Activated CD4-positive, alpha-beta memory T cell treated with anti-CD3 and anti-CD28 coated beads, Interleukin-2, amount 10 ng/mL, durations not matched to agents 7 days and 5 days (primary cell): ENCODE data around the gene CHTF18. TPM values are rescaled to one million over a fixed set of nuclear protein-coding genes. Genes with fewer than 3 reads are reported as not detected.
A peak's percentile ranks its signal among the peaks of the same experiment; 100 is the strongest.

ENCODE experiments used
- CTCF ChIA-PET: fragments of 350-600 bp; sonication (Branson Sonifier 250); formaldehyde crosslinking; loops from one replicate; lab custom pipeline; 2021; ENCODE audit warnings: antibody characterized with exemption, inconsistent platforms; lab: Charles Lee
- POLR2A ChIA-PET: fragments of 350-600 bp; sonication (Branson Sonifier 250); formaldehyde crosslinking; loops from one replicate; lab custom pipeline; 2021; ENCODE audit warnings: antibody characterized with exemption; lab: Charles Lee
- DNase-seq: peaks from one replicate; pipeline ENCODE4 v3.0.0-alpha.2; 2020
- H3K27ac Mint-ChIP-seq: one replicate; pipeline ENCODE4 v1.8.0; 2021; ENCODE audit warnings: mild to moderate bottlenecking, mixed read lengths
- H3K27me3 Mint-ChIP-seq: one replicate; pipeline ENCODE4 v1.8.0; 2021; ENCODE audit warnings: mixed read lengths
- H3K36me3 Mint-ChIP-seq: one replicate; pipeline ENCODE4 v1.8.0; 2021; ENCODE audit warnings: low read depth, mixed read lengths
- H3K4me1 Mint-ChIP-seq: one replicate; pipeline ENCODE4 v1.8.0; 2021; ENCODE audit warnings: mixed read lengths
- H3K4me3 Mint-ChIP-seq: one replicate; pipeline ENCODE4 v1.8.0; 2021; ENCODE audit warnings: mild to moderate bottlenecking, mixed read lengths
- H3K9me3 Mint-ChIP-seq: one replicate; pipeline ENCODE4 v1.8.0; 2021; ENCODE audit warnings: mixed read lengths
- total RNA-seq, 2 experiments: library from RNA; stranded (reverse); gene quantifications; one replicate each; pipeline ENCODE4 v1.2.3, GENCODE V29; 2021

Gene CHTF18
- total RNA-seq, 2 experiments from 2014 or later: 77.6 to 80.0 TPM

GRCh38 chr16:793414-793813 is 5.0 kb downstream of the CHTF18 start:
- H3K4me1 Mint-ChIP-seq: peaks cover 8% of the 10 kb centered on the region
- no peak overlapping the region for H3K27ac Mint-ChIP-seq
- H3K4me3 Mint-ChIP-seq: no peak overlapping the region
- H3K27me3 Mint-ChIP-seq: no peaks in the 10 kb centered on the region
- ChIA-PET CTCF (no interaction called here), POLR2A (no interaction called here)
- DNase-seq: no peak
- peaks cover 12% of the 10 kb centered on the region for H3K36me3 Mint-ChIP-seq
- no peaks in the 10 kb centered on the region for H3K9me3 Mint-ChIP-seq

- no peak overlapping the region for H3K4me3 Mint-ChIP-seq
- CTCF ChIA-PET: no interaction called here
- no peak for DNase-seq
- no peaks in the 10 kb centered on the region for H3K27me3 Mint-ChIP-seq
- H3K27ac Mint-ChIP-seq: no peak overlapping the region
- peaks cover 8% of the 10 kb centered on the region for H3K4me1 Mint-ChIP-seq
- H3K36me3 Mint-ChIP-seq: peaks cover 12% of the 10 kb centered on the region
- POLR2A ChIA-PET: no interaction called here
- no peaks in the 10 kb centered on the region for H3K9me3 Mint-ChIP-seq
Measured at GRCh38 chr16:794091-794822, 5.8 kb downstream of the CHTF18 start.

DNA sequence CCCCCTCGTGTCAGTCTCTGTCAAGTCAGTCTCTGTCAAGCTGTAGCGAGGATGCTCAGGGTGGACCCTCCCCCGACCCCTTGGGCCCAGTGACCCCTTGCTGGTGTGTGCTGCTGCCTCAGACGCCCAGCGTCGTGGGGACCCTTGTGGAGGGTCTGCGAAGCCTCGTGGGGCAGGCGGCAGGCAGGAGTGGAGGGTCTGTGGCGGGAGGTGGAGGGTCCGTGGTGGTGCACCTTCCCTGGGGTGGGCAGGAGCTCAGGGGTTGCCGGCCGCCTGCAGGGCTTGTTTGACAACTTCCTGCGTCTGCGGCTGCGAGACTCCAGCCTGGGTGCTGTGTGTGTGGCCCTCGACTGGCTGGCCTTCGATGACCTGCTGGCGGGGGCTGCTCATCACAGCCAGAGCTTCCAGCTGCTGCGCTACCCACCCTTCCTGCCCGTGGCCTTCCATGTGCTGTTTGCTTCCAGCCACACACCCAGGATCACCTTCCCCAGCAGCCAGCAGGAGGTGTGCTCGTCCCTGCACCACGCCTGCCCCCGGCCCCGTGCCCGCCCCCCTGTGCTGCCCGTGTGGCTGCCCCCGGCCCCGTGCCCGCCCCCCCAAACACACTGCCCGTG is 6.5 kb downstream of the CHTF18 start:
- Mint-ChIP-seq H3K4me1 (peaks cover 5% of the 10 kb centered on the region), H3K27me3 (no peaks in the 10 kb centered on the region), H3K27ac (no peak overlapping the region), H3K9me3 (no peaks in the 10 kb centered on the region), H3K36me3 (peaks cover 12% of the 10 kb centered on the region), H3K4me3 (no peak overlapping the region)
- DNase-seq: no peak
- CTCF ChIA-PET: no interaction called here
- POLR2A ChIA-PET: no interaction called here

- Mint-ChIP-seq H3K4me1 (peaks cover 4% of the 10 kb centered on the region), H3K4me3 (no peak overlapping the region), H3K36me3 (peaks cover 12% of the 10 kb centered on the region), H3K27me3 (peaks cover 2% of the 10 kb centered on the region), H3K27ac (no peak overlapping the region), H3K9me3 (no peaks in the 10 kb centered on the region)
- ChIA-PET CTCF (no interaction called here), POLR2A (no interaction called here)
- DNase-seq: no peak
Measured at GRCh38 chr16:795580-796229, 7.3 kb downstream of the CHTF18 start.

GRCh38 chr16:796296-797119 is 8.1 kb downstream of the CHTF18 start:
- peaks cover 2% of the 10 kb centered on the region for H3K27me3 Mint-ChIP-seq
- H3K27ac Mint-ChIP-seq: no peak overlapping the region
- H3K9me3 Mint-ChIP-seq: no peaks in the 10 kb centered on the region
- CTCF ChIA-PET: no interaction called here
- peaks cover 2% of the 10 kb centered on the region for H3K4me1 Mint-ChIP-seq
- POLR2A ChIA-PET: no interaction called here
- H3K4me3 Mint-ChIP-seq: no peak overlapping the region
- no peak for DNase-seq
- H3K36me3 Mint-ChIP-seq: peaks cover 7% of the 10 kb centered on the region

- H3K4me3 Mint-ChIP-seq: no peak overlapping the region
- H3K36me3 Mint-ChIP-seq: peaks cover 2% of the 10 kb centered on the region
- H3K9me3 Mint-ChIP-seq: no peaks in the 10 kb centered on the region
- peaks cover 5% of the 10 kb centered on the region for H3K27me3 Mint-ChIP-seq
- ChIA-PET POLR2A (no interaction called here), CTCF (no interaction called here)
- peak; percentile 33 for DNase-seq
- peaks cover 1% of the 10 kb centered on the region for H3K4me1 Mint-ChIP-seq
- no peak overlapping the region for H3K27ac Mint-ChIP-seq
Measured at GRCh38 chr16:797120-797420, 8.7 kb downstream of the CHTF18 start.

DNA sequence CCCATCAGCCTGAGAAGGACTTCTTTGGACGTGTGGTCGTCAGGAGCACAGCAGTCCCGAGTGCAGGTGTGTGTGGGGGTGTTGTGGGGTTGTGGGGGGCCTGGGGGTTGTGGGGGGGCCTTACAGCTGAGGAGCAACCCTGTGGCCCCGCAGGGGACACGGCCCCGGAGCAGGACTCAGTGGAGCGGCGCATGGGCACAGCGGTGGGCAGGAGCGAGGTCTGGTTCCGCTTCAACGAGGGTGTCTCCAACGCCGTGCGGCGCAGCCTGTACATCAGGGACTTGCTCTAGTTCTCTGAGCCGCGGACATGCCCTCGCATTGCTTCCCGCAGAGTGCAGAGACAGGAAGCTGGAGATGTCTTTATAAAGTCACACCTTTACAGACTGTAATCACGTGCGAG is 9.3 kb downstream of the CHTF18 start:
- Mint-ChIP-seq H3K4me1 (peaks cover 1% of the 10 kb centered on the region), H3K27ac (no peak overlapping the region), H3K9me3 (no peaks in the 10 kb centered on the region), H3K27me3 (peaks cover 5% of the 10 kb centered on the region), H3K36me3 (peaks cover 2% of the 10 kb centered on the region), H3K4me3 (no peak overlapping the region)
- CTCF ChIA-PET: no interaction called here
- POLR2A ChIA-PET: no interaction called here
- no peak for DNase-seq

- peaks cover 1% of the 10 kb centered on the region for H3K4me1 Mint-ChIP-seq
- CTCF ChIA-PET: no interaction called here
- POLR2A ChIA-PET: no interaction called here
- no peaks in the 10 kb centered on the region for H3K9me3 Mint-ChIP-seq
- peaks cover 7% of the 10 kb centered on the region for H3K27me3 Mint-ChIP-seq
- H3K36me3 Mint-ChIP-seq: peaks cover 2% of the 10 kb centered on the region
- no peak overlapping the region for H3K27ac Mint-ChIP-seq
- no peak for DNase-seq
- H3K4me3 Mint-ChIP-seq: no peak overlapping the region
Measured at GRCh38 chr16:798666-799065, 10.2 kb downstream of the CHTF18 start.

DNA sequence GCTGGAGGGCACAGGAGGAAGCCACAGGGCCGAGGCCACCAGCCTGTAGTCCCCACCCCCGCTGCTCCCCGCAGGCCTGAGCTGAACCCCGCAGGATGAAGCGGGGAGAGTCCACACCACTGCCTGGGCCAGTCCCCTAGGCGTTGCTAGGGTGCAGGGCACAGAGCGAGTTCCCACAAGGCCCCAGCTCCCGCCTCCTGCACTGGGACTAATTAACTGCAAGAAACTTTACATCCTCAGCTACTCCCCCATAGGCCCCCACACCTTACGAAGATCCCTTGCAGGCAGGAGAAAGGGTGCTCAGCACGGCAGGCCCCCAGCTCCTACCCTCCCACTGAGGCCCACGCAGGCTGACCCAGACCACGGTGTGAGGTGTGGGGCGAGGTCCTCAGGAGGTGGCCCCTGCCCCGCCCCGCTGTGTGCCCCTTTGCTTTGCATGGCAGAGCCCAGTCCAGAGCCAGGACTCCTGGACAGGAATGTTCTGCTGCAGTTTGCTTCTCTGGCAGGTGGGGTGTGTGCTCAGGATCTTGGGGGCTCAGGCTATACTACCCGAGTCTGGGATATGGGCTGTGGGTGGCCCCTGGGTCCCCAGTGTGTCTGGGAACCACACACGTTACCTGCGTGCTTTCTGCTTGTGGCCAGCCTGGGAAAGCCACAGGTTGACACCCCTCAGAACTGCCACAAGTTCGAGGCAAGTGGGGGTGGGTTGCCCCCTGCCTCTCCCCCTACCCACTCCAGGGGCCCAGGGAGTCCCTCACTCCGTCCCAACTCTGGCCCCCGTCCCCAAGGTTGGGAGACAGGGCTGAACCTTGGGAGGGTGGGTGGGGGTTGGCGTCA is 10.9 kb downstream of the CHTF18 start:
- CTCF ChIA-PET: no interaction called here
- no peak for DNase-seq
- H3K27me3 Mint-ChIP-seq: peaks cover 7% of the 10 kb centered on the region
- POLR2A ChIA-PET: no interaction called here
- H3K4me3 Mint-ChIP-seq: no peak overlapping the region
- peaks cover 2% of the 10 kb centered on the region for H3K36me3 Mint-ChIP-seq
- H3K4me1 Mint-ChIP-seq: peaks cover 1% of the 10 kb centered on the region
- no peaks in the 10 kb centered on the region for H3K9me3 Mint-ChIP-seq
- H3K27ac Mint-ChIP-seq: no peak overlapping the region

DNA sequence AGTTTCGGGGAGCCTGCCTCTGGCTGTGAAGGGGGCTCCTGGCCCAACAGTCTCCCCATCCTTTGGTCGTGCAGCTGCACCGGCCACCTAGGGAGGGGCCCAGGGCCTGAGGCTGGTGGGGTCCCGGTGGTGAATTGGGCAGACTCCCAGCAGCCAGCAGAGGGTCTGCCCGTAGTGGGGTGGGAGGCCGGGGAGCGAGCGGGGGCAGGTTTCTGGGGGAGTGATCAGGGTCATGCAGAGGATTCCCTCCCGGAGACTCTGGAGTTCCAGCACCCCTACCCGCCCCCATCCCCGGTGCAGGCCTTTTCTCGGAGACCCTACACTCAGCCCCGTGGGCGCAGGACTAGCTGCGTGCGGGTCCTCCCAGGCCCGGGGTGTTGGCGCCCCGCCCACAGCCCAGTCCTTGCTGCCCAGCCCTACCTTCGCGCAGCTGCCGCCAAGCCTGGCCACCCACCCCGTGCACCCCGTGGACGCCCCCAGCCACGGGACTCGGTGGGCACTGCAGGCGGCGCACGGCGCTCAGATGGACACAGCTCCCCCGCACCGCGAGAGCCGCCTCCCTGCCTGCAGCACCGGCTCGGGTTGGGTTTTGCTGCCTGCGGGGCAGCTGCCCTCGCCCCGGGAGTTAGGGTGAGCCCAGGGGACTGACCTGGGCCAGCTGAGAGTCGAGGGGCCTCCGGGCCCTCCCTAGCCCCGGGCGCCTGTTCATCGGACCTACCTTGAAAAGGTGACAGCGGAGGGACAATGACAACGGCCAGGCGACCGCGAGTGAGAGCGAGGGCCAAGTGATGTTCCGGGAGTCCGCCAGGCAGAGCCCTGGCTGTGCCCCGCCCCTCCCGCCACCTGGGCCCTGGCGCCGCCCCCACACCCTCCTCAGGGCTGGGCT is 11.8 kb downstream of the CHTF18 start, which contains the start of gene GNG13:
GNG13 (minus strand) TSS at position 787 of the 886 bp plus-strand sequence. CDS start 1,657 bp downstream, outside the sequence.
- ChIA-PET POLR2A (interaction anchor here (1.3 to 1.5 kb wide), 2 partner anchors 20 to 105 kb away, joined by 3 to 4 read pairs; no protein-coding TSS in a partner anchor), CTCF (no interaction called here)
- no peak within 1 kb of the TSS for H3K4me3 Mint-ChIP-seq
- H3K27me3 Mint-ChIP-seq: peaks cover 7% of the 10 kb centered on the region
- peaks cover 3% of the 10 kb centered on the region for H3K4me1 Mint-ChIP-seq
- no peak for DNase-seq
- H3K27ac Mint-ChIP-seq: no peak within 1 kb of the TSS
- no peaks in the 10 kb centered on the region for H3K9me3 Mint-ChIP-seq
- H3K36me3 Mint-ChIP-seq: peaks cover 2% of the 10 kb centered on the region

- Mint-ChIP-seq H3K36me3 (no peaks in the 10 kb centered on the region), H3K27ac (no peak overlapping the region), H3K27me3 (peaks cover 7% of the 10 kb centered on the region), H3K4me3 (no peak overlapping the region), H3K4me1 (peaks cover 3% of the 10 kb centered on the region), H3K9me3 (no peaks in the 10 kb centered on the region)
- no peak for DNase-seq
- ChIA-PET CTCF (no interaction called here), POLR2A (interaction anchor here (1.3 to 1.5 kb wide), 2 partner anchors 20 to 106 kb away, joined by 3 to 4 read pairs; no protein-coding TSS in a partner anchor)
Measured at GRCh38 chr16:800834-801511, 12.6 kb downstream of the CHTF18 start.
